A549 (cell line): Measurements from ENCODE around the gene TPM2. TPM values are rescaled to one million over a fixed set of nuclear protein-coding genes. Genes with fewer than 3 reads are reported as not detected.

ENCODE experiments used
- BCL3 ChIP-seq: fragments of >200 bp; sonication (Bioruptor Twin); formaldehyde crosslinking; IDR thresholded peaks from 3 replicates; pipeline ENCODE4 v1.6.1; 2016
- BHLHE40 ChIP-seq: IDR thresholded peaks from 2 replicates; pipeline ENCODE4 v1.6.1; 2012; ENCODE audit warnings: low read depth, low read length, inconsistent platforms
- CBX2 ChIP-seq: fragments of 200-600 bp; sonication (generic); IDR thresholded peaks from 2 replicates; pipeline ENCODE4 v1.6.1; 2016; ENCODE audit warnings: low read depth, mild to moderate bottlenecking, borderline replicate concordance
- CHD2 ChIP-seq: fragments of 150-350 bp; IDR thresholded peaks from 2 replicates; pipeline ENCODE4 v1.6.1; 2014; ENCODE audit warnings: low read length; ENCODE audit not compliant: partially characterized antibody
- CHD4 ChIP-seq: fragments of 200-600 bp; sonication (generic); IDR thresholded peaks from 2 replicates; pipeline ENCODE4 v1.6.1; 2016; ENCODE audit warnings: antibody characterized with exemption, mild to moderate bottlenecking, borderline replicate concordance
- EHMT2 ChIP-seq: fragments of 200-600 bp; sonication (generic); IDR thresholded peaks from 2 replicates; pipeline ENCODE4 v1.6.1; 2016; ENCODE audit warnings: antibody characterized with exemption, low read depth, mild to moderate bottlenecking, moderate library complexity
- ELK1 ChIP-seq: fragments of 150-350 bp; IDR thresholded peaks from 2 replicates; pipeline ENCODE4 v1.6.1; 2014; ENCODE audit warnings: low read depth, mild to moderate bottlenecking, low read length
- EP300 ChIP-seq, 2 experiments: fragments of >200 bp; sonication (Bioruptor Twin); formaldehyde crosslinking; IDR thresholded peaks; 2 replicates in 1 of 2; 3 replicates in 1 of 2; pipeline ENCODE4 v1.6.1; 2016 to 2017
- ESRRA ChIP-seq: fragments of 150-350 bp; IDR thresholded peaks from 2 replicates; pipeline ENCODE4 v1.6.1; 2014; ENCODE audit warnings: mild to moderate bottlenecking, low read length, borderline replicate concordance
- FOSB ChIP-seq: fragments of 250-450 bp; sonication (Bioruptor Pico); IDR thresholded peaks from 2 replicates; pipeline ENCODE4 v1.5.0; 2020; ENCODE audit warnings: mild to moderate bottlenecking, moderate library complexity
- FOSL2 ChIP-seq, 2 experiments: fragments of 450-650 bp in 1 of 2; fragments of >200 bp in 1 of 2; sonication (Bioruptor Twin) in 1 of 2; formaldehyde crosslinking; IDR thresholded peaks; 2 replicates each; pipeline versions ENCODE4 v1.5.0 to v1.6.1; 2016 to 2020; ENCODE audit warnings: mild to moderate bottlenecking in 1 of 2, moderate library complexity in 1 of 2
- HDAC2 ChIP-seq: fragments of 200-600 bp; sonication (generic); IDR thresholded peaks from 2 replicates; pipeline ENCODE4 v1.6.1; 2016
- HEYL ChIP-seq: fragments of 250-450 bp; sonication (Bioruptor Pico); IDR thresholded peaks from 2 replicates; pipeline ENCODE4 v1.8.0; 2021; ENCODE audit warnings: mild to moderate bottlenecking, moderate library complexity
- HMGXB4 ChIP-seq: fragments of 250-450 bp; sonication (Bioruptor Pico); IDR thresholded peaks from 2 replicates; pipeline ENCODE4 v1.5.0; 2021; ENCODE audit warnings: mild to moderate bottlenecking, moderate library complexity, borderline replicate concordance
- HOXA7 ChIP-seq: fragments of 250-450 bp; sonication (Bioruptor Pico); IDR thresholded peaks from 2 replicates; pipeline ENCODE4 v1.5.0; 2020; ENCODE audit warnings: mild to moderate bottlenecking, moderate library complexity
- JUN ChIP-seq, 2 experiments: fragments of >200 bp; sonication (Bioruptor Twin); formaldehyde crosslinking; IDR thresholded peaks; 2 replicates in 1 of 2; 3 replicates in 1 of 2; pipeline ENCODE4 v1.6.1; 2016 to 2017
- JUNB ChIP-seq: fragments of >200 bp; sonication (Bioruptor Twin); formaldehyde crosslinking; IDR thresholded peaks from 2 replicates; pipeline ENCODE4 v1.6.1; 2016
- KDM1A ChIP-seq: fragments of 200-600 bp; sonication (generic); IDR thresholded peaks from 2 replicates; pipeline ENCODE4 v1.6.1; 2016; ENCODE audit warnings: low read depth, mild to moderate bottlenecking
- KDM5A ChIP-seq: fragments of 200-600 bp; sonication (generic); IDR thresholded peaks from 2 replicates; pipeline ENCODE4 v1.6.1; 2016; ENCODE audit warnings: antibody characterized with exemption, mild to moderate bottlenecking
- MAFK ChIP-seq: fragments of 450-650 bp; IDR thresholded peaks from 2 replicates; pipeline ENCODE4 v1.6.1; 2014; ENCODE audit not compliant: partially characterized antibody
- MAX ChIP-seq: IDR thresholded peaks from 2 replicates; pipeline ENCODE4 v1.6.1; 2012
- MAZ ChIP-seq: fragments of 150-350 bp; IDR thresholded peaks from 2 replicates; pipeline ENCODE4 v1.6.1; 2014; ENCODE audit warnings: antibody characterized with exemption, low read depth, low read length, borderline replicate concordance
- MYC ChIP-seq: IDR thresholded peaks from 2 replicates; pipeline ENCODE4 v1.6.1; 2012; ENCODE audit warnings: mild to moderate bottlenecking, inconsistent platforms, low read length, improper control_type of control experiment, borderline replicate concordance
- NR3C1 ChIP-seq: fragments of >200 bp; sonication (Bioruptor Twin); formaldehyde crosslinking; IDR thresholded peaks from 3 replicates; pipeline ENCODE4 v1.6.1; 2017
- POLR2A ChIP-seq: IDR thresholded peaks from 2 replicates; pipeline ENCODE4 v1.6.1; 2012; ENCODE audit warnings: mild to moderate bottlenecking, low read length
- POLR2AphosphoS2 ChIP-seq: conservative IDR thresholded peaks from 2 replicates; pipeline ENCODE4 v1.6.1; 2012; ENCODE audit warnings: low read length, improper control_type of control experiment, inconsistent platforms
- RARB ChIP-seq: fragments of 250-450 bp; sonication (Bioruptor Pico); IDR thresholded peaks from 2 replicates; pipeline ENCODE4 v1.8.0; 2021; ENCODE audit warnings: mild to moderate bottlenecking, moderate library complexity
- RCOR1 ChIP-seq: fragments of 150-350 bp; IDR thresholded peaks from 2 replicates; pipeline ENCODE4 v1.6.1; 2014; ENCODE audit warnings: antibody characterized with exemption, low read length, low read depth
- RNF2 ChIP-seq: fragments of 200-600 bp; sonication (generic); IDR thresholded peaks from 2 replicates; pipeline ENCODE4 v1.6.1; 2016; ENCODE audit warnings: low read depth, mild to moderate bottlenecking, antibody characterized with exemption, moderate library complexity, borderline replicate concordance
- TFCP2L1 ChIP-seq: fragments of 250-450 bp; sonication (Bioruptor Pico); IDR thresholded peaks from 2 replicates; pipeline ENCODE4 v1.5.0; 2021; ENCODE audit warnings: mild to moderate bottlenecking
- TP53 ChIP-seq: fragments of 250-450 bp; sonication (Bioruptor Pico); IDR thresholded peaks from 2 replicates; pipeline ENCODE4 v1.5.0; 2021; ENCODE audit warnings: mild to moderate bottlenecking, moderate library complexity
- ZFP36 ChIP-seq: fragments of 450-650 bp; IDR thresholded peaks from 2 replicates; pipeline ENCODE4 v1.6.1; 2014; ENCODE audit warnings: borderline replicate concordance; ENCODE audit not compliant: partially characterized antibody
- ZSCAN20 ChIP-seq: fragments of 250-450 bp; sonication (Bioruptor Pico); IDR thresholded peaks from 2 replicates; pipeline ENCODE4 v1.8.0; 2022; ENCODE audit warnings: mild to moderate bottlenecking, moderate library complexity
- polyA plus RNA-seq, 4 experiments: library from polyadenylated mRNA; depleted of rRNA in 3 of 4; stranded (reverse); fragments of >200 nt; fragmentation: RNase III in 1 of 4; extraction: RNeasy Plus Mini Kit Qiagen cat#74134 plus additional on column Dnase treatment in 1 of 4; gene quantifications; 2 replicates in 3 of 4; 3 replicates in 1 of 4; pipeline ENCODE4 v1.2.3, GENCODE V29; 2011 to 2017
- TF ChIP-seq, protein P1 (sequence below): fragments of 250-450 bp; sonication (Bioruptor Pico); IDR thresholded peaks from 2 replicates; pipeline ENCODE4 v1.5.0; 2020; ENCODE audit warnings: low read depth, mild to moderate bottlenecking, moderate library complexity
- TF ChIP-seq, protein P2 (sequence below): fragments of 450-650 bp; IDR thresholded peaks from 2 replicates; pipeline ENCODE4 v1.6.1; 2014; ENCODE audit warnings: antibody characterized with exemption
- TF ChIP-seq, protein P3 (sequence below): fragments of >200 bp; sonication (Bioruptor Twin); formaldehyde crosslinking; IDR thresholded peaks from 3 replicates; pipeline ENCODE4 v1.5.1; 2016

TPM2 gene
- polyA plus RNA-seq, 2 of the 4 experiments (the other 2 are of a cell fraction) = 281 to 956 TPM

DNA sequence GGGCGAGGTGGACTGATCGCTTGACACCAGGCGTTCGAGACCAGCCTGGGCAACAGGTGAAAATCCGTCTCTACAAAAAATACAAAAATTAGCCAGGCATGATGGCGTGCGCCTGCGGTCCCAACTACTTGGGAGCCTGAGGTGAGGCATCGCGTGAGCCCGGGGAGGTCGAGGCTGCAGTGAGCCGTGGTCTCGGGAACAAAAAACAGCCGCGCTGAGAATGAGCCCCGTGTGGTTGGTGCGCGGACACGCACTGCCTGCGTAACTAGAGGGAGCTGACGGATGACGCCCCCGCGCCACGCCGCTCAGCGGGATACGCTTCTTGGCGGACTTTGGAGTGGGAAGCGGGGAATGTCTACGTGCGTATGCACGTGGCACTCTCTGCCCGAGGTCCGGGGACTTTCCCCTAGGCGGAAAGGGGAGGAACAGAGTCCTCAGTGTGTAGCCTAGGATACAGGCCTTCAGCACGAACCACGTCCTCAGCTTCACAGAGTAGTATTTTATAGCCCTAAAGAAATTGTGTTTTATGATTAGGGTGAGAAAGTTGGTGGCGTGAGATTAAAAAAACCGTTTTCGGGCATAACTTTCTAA, 32.1 kb downstream of the TPM2 start, which contains the start of gene RMRP (continued):
- TF ChIP-seq, protein P1, sequence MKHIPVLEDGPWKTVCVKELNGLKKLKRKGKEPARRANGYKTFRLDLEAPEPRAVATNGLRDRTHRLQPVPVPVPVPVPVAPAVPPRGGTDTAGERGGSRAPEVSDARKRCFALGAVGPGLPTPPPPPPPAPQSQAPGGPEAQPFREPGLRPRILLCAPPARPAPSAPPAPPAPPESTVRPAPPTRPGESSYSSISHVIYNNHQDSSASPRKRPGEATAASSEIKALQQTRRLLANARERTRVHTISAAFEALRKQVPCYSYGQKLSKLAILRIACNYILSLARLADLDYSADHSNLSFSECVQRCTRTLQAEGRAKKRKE (CRISPR knock-in tag) = no peak
- TF ChIP-seq HDAC2 = no peak
- TF ChIP-seq RNF2 = 0 out of 2 replicates have a peak, but pooled peaks have one; percentile 43
- no peak for TF ChIP-seq ELK1
- TF ChIP-seq NR3C1 = no peak
- TF ChIP-seq POLR2AphosphoS2 = no peak
- peak; percentile 95 for TF ChIP-seq BHLHE40
- no peak for TF ChIP-seq RARB (CRISPR knock-in tag)
- TF ChIP-seq, protein P2, sequence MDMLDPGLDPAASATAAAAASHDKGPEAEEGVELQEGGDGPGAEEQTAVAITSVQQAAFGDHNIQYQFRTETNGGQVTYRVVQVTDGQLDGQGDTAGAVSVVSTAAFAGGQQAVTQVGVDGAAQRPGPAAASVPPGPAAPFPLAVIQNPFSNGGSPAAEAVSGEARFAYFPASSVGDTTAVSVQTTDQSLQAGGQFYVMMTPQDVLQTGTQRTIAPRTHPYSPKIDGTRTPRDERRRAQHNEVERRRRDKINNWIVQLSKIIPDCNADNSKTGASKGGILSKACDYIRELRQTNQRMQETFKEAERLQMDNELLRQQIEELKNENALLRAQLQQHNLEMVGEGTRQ = peak; percentile 75
- no peak for TF ChIP-seq EHMT2
- peak; percentile 98 for TF ChIP-seq MYC
- TF ChIP-seq HMGXB4 (CRISPR knock-in tag) = no peak; the same call in 1 of the 2 replicates
- peak; percentile 27; the same call in 1 of the 2 replicates for TF ChIP-seq TP53 (CRISPR knock-in tag)
- TF ChIP-seq RCOR1 = no peak
- no peak for TF ChIP-seq KDM1A
- TF ChIP-seq HOXA7 (CRISPR knock-in tag) = no peak
- no peak for TF ChIP-seq CHD4
- TF ChIP-seq BCL3 = peak; percentile 51; the same call in 1 of the 3 replicates
- no peak for TF ChIP-seq ZSCAN20
- no peak for TF ChIP-seq JUNB
- no peak for TF ChIP-seq ESRRA
- TF ChIP-seq CBX2 = no peak
- no peak for TF ChIP-seq HEYL (CRISPR knock-in tag)
- TF ChIP-seq MAZ = no peak
- no peak for TF ChIP-seq FOSL2 (IDR thresholded peaks at IDR 0.05)
- TF ChIP-seq FOSL2 (CRISPR knock-in tag; IDR thresholded peaks at IDR 0.05) = peak; percentile 64
- TF ChIP-seq MAX = peak; percentile 99
- no peak for TF ChIP-seq CHD2
- TF ChIP-seq MAFK = no peak
- TF ChIP-seq JUN (IDR thresholded peaks at IDR 0.05) = peak in 1 of 2 experiments; percentile 32; a peak in 1 of 5 replicates
- TF ChIP-seq FOSB = no peak
- TF ChIP-seq EP300 (IDR thresholded peaks at IDR 0.05) = no peak
- no peak; the same call in 1 of the 2 replicates for TF ChIP-seq TFCP2L1 (CRISPR knock-in tag)
- TF ChIP-seq ZFP36 = no peak
- no peak for TF ChIP-seq KDM5A
- TF ChIP-seq POLR2A = no peak
- TF ChIP-seq, protein P3, sequence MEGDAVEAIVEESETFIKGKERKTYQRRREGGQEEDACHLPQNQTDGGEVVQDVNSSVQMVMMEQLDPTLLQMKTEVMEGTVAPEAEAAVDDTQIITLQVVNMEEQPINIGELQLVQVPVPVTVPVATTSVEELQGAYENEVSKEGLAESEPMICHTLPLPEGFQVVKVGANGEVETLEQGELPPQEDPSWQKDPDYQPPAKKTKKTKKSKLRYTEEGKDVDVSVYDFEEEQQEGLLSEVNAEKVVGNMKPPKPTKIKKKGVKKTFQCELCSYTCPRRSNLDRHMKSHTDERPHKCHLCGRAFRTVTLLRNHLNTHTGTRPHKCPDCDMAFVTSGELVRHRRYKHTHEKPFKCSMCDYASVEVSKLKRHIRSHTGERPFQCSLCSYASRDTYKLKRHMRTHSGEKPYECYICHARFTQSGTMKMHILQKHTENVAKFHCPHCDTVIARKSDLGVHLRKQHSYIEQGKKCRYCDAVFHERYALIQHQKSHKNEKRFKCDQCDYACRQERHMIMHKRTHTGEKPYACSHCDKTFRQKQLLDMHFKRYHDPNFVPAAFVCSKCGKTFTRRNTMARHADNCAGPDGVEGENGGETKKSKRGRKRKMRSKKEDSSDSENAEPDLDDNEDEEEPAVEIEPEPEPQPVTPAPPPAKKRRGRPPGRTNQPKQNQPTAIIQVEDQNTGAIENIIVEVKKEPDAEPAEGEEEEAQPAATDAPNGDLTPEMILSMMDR = no peak
